GM23248 (cell line): ENCODE data around the gene GEMIN7. TPM values are rescaled to one million over a fixed set of nuclear protein-coding genes. Genes with fewer than 3 reads are reported as not detected.
A peak's percentile ranks its signal among the peaks of the same experiment; 100 is the strongest.

Source experiments
- DNase-seq: peaks from one replicate; pipeline ENCODE4 v3.0.0-alpha.2; 2015
- H2AFZ ChIP-seq: fragments of 200-600 bp; sonication (generic); 2 replicates; pipeline ENCODE4 v1.6.1; 2016; ENCODE audit warnings: antibody characterized with exemption
- H3F3A ChIP-seq: fragments of 200-600 bp; sonication (generic); 2 replicates; pipeline ENCODE4 v1.6.1; 2016; ENCODE audit warnings: mild to moderate bottlenecking, antibody characterized with exemption, mixed run types; ENCODE audit not compliant: insufficient read depth
- H3K27ac ChIP-seq: fragments of 200-600 bp; sonication (generic); 2 replicates; pipeline ENCODE4 v1.5.1; 2016; ENCODE audit warnings: mild to moderate bottlenecking
- H3K27me3 ChIP-seq: fragments of 200-600 bp; sonication (generic); replicated peaks from 2 replicates; pipeline ENCODE4 v1.6.1; 2016; ENCODE audit warnings: mild to moderate bottlenecking; ENCODE audit not compliant: insufficient read depth
- H3K36me3 ChIP-seq: fragments of 200-600 bp; sonication (generic); 2 replicates; pipeline ENCODE4 v1.6.1; 2016; ENCODE audit warnings: low read depth, mild to moderate bottlenecking
- H3K4me1 ChIP-seq: fragments of 200-600 bp; sonication (generic); 2 replicates; pipeline ENCODE4 v1.6.1; 2016; ENCODE audit warnings: mild to moderate bottlenecking; ENCODE audit not compliant: insufficient read depth
- H3K4me2 ChIP-seq: fragments of 200-600 bp; sonication (generic); one replicate; pipeline ENCODE4 v1.6.1; 2016; ENCODE audit warnings: mild to moderate bottlenecking; ENCODE audit not compliant: unreplicated experiment
- H3K4me3 ChIP-seq: fragments of 200-600 bp; sonication (generic); 2 replicates; pipeline ENCODE4 v1.5.1; 2016; ENCODE audit warnings: mild to moderate bottlenecking
- H3K79me2 ChIP-seq: fragments of 200-600 bp; sonication (generic); 2 replicates; pipeline ENCODE4 v1.6.1; 2016; ENCODE audit warnings: mild to moderate bottlenecking; ENCODE audit not compliant: insufficient read depth
- H3K9ac ChIP-seq: fragments of 200-600 bp; sonication (generic); 2 replicates; pipeline ENCODE4 v1.6.1; 2016; ENCODE audit warnings: mild to moderate bottlenecking
- H3K9me2 ChIP-seq: fragments of 200-600 bp; sonication (generic); 2 replicates; pipeline ENCODE4 v1.6.1; 2016; ENCODE audit warnings: mixed run types, mild to moderate bottlenecking, moderate library complexity; ENCODE audit not compliant: insufficient read depth
- H3K9me3 ChIP-seq: fragments of 200-600 bp; sonication (generic); one replicate; pipeline ENCODE4 v1.6.1; 2017; ENCODE audit warnings: low read depth
- H4K20me1 ChIP-seq: fragments of 200-600 bp; sonication (generic); 2 replicates; pipeline ENCODE4 v1.6.0; 2016; ENCODE audit not compliant: insufficient read depth
- EZH2 ChIP-seq: fragments of 200-600 bp; sonication (generic); IDR thresholded peaks from 2 replicates; pipeline ENCODE4 v1.6.1; 2018; ENCODE audit warnings: antibody characterized with exemption, mild to moderate bottlenecking; ENCODE audit not compliant: insufficient read depth, poor library complexity, severe bottlenecking
- EZH2phosphoT487 ChIP-seq: fragments of 200-600 bp; sonication (generic); IDR thresholded peaks from 2 replicates; pipeline ENCODE4 v1.6.1; 2018; ENCODE audit warnings: antibody characterized with exemption, moderate library complexity, mild to moderate bottlenecking, low read depth; ENCODE audit not compliant: insufficient read depth
- WGBS, 2 experiments: methylation state at CpG; one replicate each; pipeline ENCODE4 v1.1.6; 2015 to 2017; ENCODE audit warnings: low lambda C conversion rate in 2 of 2, low coverage in 1 of 2; ENCODE audit errors: missing lambda C conversion rate in 2 of 2; 5-methylcytosine and 5-hydroxymethylcytosine counted together
- in situ Hi-C: fragments of 300-500 bp; cut with MboI; formaldehyde crosslinking; loops from 2 replicates; pipeline ENCODE4 v1.15.0; 2020
- polyA plus RNA-seq: library from polyadenylated mRNA; unstranded; fragments of >200 nt; fragmentation: Nextera tagmentation; extraction: Ambion mirVana; gene quantifications from 2 replicates; pipeline ENCODE4 v1.2.1, GENCODE V29; 2016
- total RNA-seq: library from RNA; depleted of rRNA; stranded (reverse); fragments of >200 nt; shearing (Covaris generic); gene quantifications from 2 replicates; pipeline ENCODE4 v1.2.3, GENCODE V29; 2014

Gene GEMIN7
- total and polyA plus RNA-seq, 2 experiments from 2014 or later = 25.3 to 48.4 TPM

GRCh38 chr19:45099467-45100191 lies 20.6 kb downstream of the GEMIN7 start:
- no peak for DNase-seq
- Histone ChIP-seq H3K9me3 (no peaks in the 10 kb centered on the region), H3K4me2 (no peak overlapping the region), H3K4me3 (no peak overlapping the region), H3K9ac (no peak overlapping the region), H3K79me2 (peaks cover 100% of the 10 kb centered on the region), H2AFZ (no peak overlapping the region), H3K9me2 (no peaks in the 10 kb centered on the region), H4K20me1 (peaks cover 11% of the 10 kb centered on the region), H3K27ac (no peak overlapping the region), H3F3A (peaks cover 7% of the 10 kb centered on the region; the same call in 1 of the 2 replicates), H3K27me3 (no peaks in the 10 kb centered on the region), H3K4me1 (peaks cover 15% of the 10 kb centered on the region), H3K36me3 (no peaks in the 10 kb centered on the region)
- TF ChIP-seq EZH2 (no peak), EZH2phosphoT487 (no peak)
- in situ Hi-C loops = no loop called here
- WGBS, 2 experiments = 86 to 89% methylated on average over 25 of the region's 25 CpGs

- peaks cover 100% of the 10 kb centered on the region for H3K79me2 ChIP-seq
- TF ChIP-seq EZH2 (no peak), EZH2phosphoT487 (no peak)
- peaks cover 11% of the 10 kb centered on the region for H4K20me1 ChIP-seq
Measured at GRCh38 chr19:45100201-45100600, 21.1 kb downstream of the GEMIN7 start.

GRCh38 chr19:45100846-45101252 lies 21.8 kb downstream of the GEMIN7 start:
- Histone ChIP-seq H3K4me3 (no peak overlapping the region), H3K27me3 (no peaks in the 10 kb centered on the region), H3K4me1 (peaks cover 15% of the 10 kb centered on the region), H3K9ac (no peak overlapping the region), H3K4me2 (no peak overlapping the region), H4K20me1 (peaks cover 11% of the 10 kb centered on the region), H3K79me2 (peaks cover 100% of the 10 kb centered on the region), H3K9me2 (no peaks in the 10 kb centered on the region), H3K36me3 (no peaks in the 10 kb centered on the region), H3K27ac (no peak overlapping the region), H3K9me3 (no peaks in the 10 kb centered on the region), H2AFZ (no peak overlapping the region), H3F3A (peaks cover 7% of the 10 kb centered on the region; the same call in 1 of the 2 replicates)
- peak; percentile 32 for DNase-seq
- in situ Hi-C loops = no loop called here
- TF ChIP-seq EZH2phosphoT487 = no peak
- no peak for TF ChIP-seq EZH2
- 85% methylated on average over 8 of the region's 8 CpGs for WGBS, 2 experiments

More at GRCh38 chr19:45100201-45100600, 21.1 kb downstream of the GEMIN7 start:
- peaks cover 7% of the 10 kb centered on the region; the same call in 1 of the 2 replicates for H3F3A ChIP-seq
- no peaks in the 10 kb centered on the region for H3K27me3 ChIP-seq
- no peak for DNase-seq
- H3K4me2 ChIP-seq = no peak overlapping the region
- no peak overlapping the region for H3K9ac ChIP-seq
- no peaks in the 10 kb centered on the region for H3K36me3 ChIP-seq
- H3K4me3 ChIP-seq = no peak overlapping the region
- no peaks in the 10 kb centered on the region for H3K9me3 ChIP-seq
- WGBS, 2 experiments = 92 to 98% methylated on average over 3 of the region's 3 CpGs
- in situ Hi-C loops = no loop called here
- H3K27ac ChIP-seq = no peak overlapping the region
- H2AFZ ChIP-seq = no peak overlapping the region
- no peaks in the 10 kb centered on the region for H3K9me2 ChIP-seq
- H3K4me1 ChIP-seq = peaks cover 15% of the 10 kb centered on the region

GRCh38 chr19:45101806-45102205 lies 22.7 kb downstream of the GEMIN7 start:
- H3K4me1 ChIP-seq = peaks cover 15% of the 10 kb centered on the region
- no peak overlapping the region for H3K9ac ChIP-seq
- H3K4me2 ChIP-seq = no peak overlapping the region
- no peak overlapping the region for H3K4me3 ChIP-seq
- no peak overlapping the region for H3K27ac ChIP-seq
- peaks cover 7% of the 10 kb centered on the region; the same call in 1 of the 2 replicates for H3F3A ChIP-seq
- no peaks in the 10 kb centered on the region for H3K27me3 ChIP-seq
- H2AFZ ChIP-seq = no peak overlapping the region
- H3K9me2 ChIP-seq = no peaks in the 10 kb centered on the region
- WGBS, 2 experiments = 74 to 79% methylated on average over 8 of the region's 8 CpGs
- H4K20me1 ChIP-seq = peaks cover 11% of the 10 kb centered on the region
- DNase-seq = no peak
- in situ Hi-C loops = no loop called here
- H3K9me3 ChIP-seq = no peaks in the 10 kb centered on the region
- TF ChIP-seq EZH2 = no peak
- no peak for TF ChIP-seq EZH2phosphoT487
- H3K79me2 ChIP-seq = peaks cover 100% of the 10 kb centered on the region
- H3K36me3 ChIP-seq = no peaks in the 10 kb centered on the region
